ENCODE results near the gene METTL27. TPM values are rescaled to one million over a fixed set of nuclear protein-coding genes. Genes with fewer than 3 reads are reported as not detected.

The METTL27 gene
- total and polyA plus RNA-seq, 9 of the 15 experiments (the other 6 are each of a cell fraction or from before 2014, with no cell fraction given) = 0.08 to 0.82 (median 0.33) TPM; not detected in 4

DNA sequence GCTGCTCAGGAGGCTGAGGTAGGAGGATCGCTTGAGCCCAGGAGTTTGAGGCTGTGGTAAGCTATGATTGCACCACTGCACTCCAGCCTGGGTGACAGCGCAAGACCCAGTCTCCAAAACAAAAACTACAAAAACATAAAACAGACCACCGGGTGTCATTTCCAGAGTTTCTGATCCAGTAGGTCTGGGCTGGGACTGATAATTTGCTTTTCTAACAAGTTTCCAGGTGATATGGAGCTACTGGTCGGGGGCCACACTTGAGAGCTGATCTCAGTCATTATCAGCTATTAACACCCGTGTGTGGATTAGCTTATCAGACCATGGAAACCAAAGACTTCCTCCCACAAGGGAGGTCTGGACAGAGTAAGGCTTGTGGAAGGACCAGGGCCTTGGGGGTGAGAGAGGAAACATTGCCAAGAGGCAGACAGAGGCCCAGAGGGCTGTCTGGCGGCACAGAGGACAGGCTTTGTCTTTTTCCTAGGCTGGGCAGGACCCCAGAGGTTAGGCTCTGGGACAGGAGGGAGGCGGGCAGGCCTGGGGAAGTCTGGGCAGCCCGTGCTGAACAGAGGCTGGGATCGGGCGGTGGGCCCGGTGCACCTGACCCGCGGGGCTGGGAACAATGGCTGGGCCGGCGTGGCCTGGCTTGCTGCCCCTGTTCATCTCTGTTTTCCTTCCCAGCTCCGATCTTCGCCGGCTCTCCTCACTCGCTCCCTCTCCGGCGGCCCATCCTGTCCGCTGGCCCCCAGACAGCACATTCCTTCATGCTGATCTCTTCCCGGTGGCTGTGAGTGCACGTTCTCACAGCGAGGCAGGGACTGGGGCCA lies 43.9 kb upstream of the METTL27 start (continued):
- TF ChIP-seq ZNF655 (CRISPR knock-in tag; IDR thresholded peaks at IDR 0.05) (no peak), ZNF407 (IDR thresholded peaks at IDR 0.05; ENCODE audit: low read depth) (no peak), SP2 (IDR thresholded peaks at IDR 0.05; ENCODE audit: extremely low read depth, low read depth, low read length, poor library complexity, severe bottlenecking) (no peak), MIER1 (IDR thresholded peaks at IDR 0.05; ENCODE audit: low read depth) (peak; percentile 37; the same call in 1 of the 2 replicates), ILK (tag; IDR thresholded peaks at IDR 0.05; ENCODE audit: borderline replicate concordance, low read depth) (no peak), MEF2A (IDR thresholded peaks at IDR 0.05; ENCODE audit: control insufficient read depth, low read depth, low read length) (peak; percentile 58; the same call in 1 of the 2 replicates), ZNF143 (CRISPR knock-in tag; IDR thresholded peaks at IDR 0.05) (no peak), ZNF354B (CRISPR knock-in tag; IDR thresholded peaks at IDR 0.05) (peak; percentile 86)
- TF ChIP-seq, protein P1, sequence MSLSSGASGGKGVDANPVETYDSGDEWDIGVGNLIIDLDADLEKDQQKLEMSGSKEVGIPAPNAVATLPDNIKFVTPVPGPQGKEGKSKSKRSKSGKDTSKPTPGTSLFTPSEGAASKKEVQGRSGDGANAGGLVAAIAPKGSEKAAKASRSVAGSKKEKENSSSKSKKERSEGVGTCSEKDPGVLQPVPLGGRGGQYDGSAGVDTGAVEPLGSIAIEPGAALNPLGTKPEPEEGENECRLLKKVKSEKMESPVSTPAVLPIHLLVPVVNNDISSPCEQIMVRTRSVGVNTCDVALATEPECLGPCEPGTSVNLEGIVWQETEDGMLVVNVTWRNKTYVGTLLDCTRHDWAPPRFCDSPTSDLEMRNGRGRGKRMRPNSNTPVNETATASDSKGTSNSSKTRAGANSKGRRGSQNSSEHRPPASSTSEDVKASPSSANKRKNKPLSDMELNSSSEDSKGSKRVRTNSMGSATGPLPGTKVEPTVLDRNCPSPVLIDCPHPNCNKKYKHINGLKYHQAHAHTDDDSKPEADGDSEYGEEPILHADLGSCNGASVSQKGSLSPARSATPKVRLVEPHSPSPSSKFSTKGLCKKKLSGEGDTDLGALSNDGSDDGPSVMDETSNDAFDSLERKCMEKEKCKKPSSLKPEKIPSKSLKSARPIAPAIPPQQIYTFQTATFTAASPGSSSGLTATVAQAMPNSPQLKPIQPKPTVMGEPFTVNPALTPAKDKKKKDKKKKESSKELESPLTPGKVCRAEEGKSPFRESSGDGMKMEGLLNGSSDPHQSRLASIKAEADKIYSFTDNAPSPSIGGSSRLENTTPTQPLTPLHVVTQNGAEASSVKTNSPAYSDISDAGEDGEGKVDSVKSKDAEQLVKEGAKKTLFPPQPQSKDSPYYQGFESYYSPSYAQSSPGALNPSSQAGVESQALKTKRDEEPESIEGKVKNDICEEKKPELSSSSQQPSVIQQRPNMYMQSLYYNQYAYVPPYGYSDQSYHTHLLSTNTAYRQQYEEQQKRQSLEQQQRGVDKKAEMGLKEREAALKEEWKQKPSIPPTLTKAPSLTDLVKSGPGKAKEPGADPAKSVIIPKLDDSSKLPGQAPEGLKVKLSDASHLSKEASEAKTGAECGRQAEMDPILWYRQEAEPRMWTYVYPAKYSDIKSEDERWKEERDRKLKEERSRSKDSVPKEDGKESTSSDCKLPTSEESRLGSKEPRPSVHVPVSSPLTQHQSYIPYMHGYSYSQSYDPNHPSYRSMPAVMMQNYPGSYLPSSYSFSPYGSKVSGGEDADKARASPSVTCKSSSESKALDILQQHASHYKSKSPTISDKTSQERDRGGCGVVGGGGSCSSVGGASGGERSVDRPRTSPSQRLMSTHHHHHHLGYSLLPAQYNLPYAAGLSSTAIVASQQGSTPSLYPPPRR (CRISPR knock-in tag; IDR thresholded peaks at IDR 0.05; ENCODE audit: borderline replicate concordance) = peak; percentile 99
- TF ChIP-seq, protein P2, sequence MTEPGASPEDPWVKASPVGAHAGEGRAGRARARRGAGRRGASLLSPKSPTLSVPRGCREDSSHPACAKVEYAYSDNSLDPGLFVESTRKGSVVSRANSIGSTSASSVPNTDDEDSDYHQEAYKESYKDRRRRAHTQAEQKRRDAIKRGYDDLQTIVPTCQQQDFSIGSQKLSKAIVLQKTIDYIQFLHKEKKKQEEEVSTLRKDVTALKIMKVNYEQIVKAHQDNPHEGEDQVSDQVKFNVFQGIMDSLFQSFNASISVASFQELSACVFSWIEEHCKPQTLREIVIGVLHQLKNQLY (CRISPR knock-in tag; conservative IDR thresholded peaks at IDR 0.05) = no peak
